ENCODE data around the gene XPO6.

Gene XPO6

GRCh38 chr16:28151180-28151579, 60.6 kb downstream of the XPO6 start:
- TF ChIP-seq CTCF (IDR thresholded peaks at IDR 0.05; ENCODE audit: low read depth, low read length), result no peak
- H3K4me3 ChIP-seq (ENCODE audit: low read depth, low read length), result no peak overlapping the region

GRCh38 chr16:28149011-28149888, 62.5 kb downstream of the XPO6 start:
- TF ChIP-seq CTCF (IDR thresholded peaks at IDR 0.05; ENCODE audit: low read depth, low read length), result no peak
- no peak overlapping the region for H3K4me3 ChIP-seq (ENCODE audit: low read depth, low read length)

GRCh38 chr16:28146536-28146935, 65.2 kb downstream of the XPO6 start:
- no peak for TF ChIP-seq CTCF (IDR thresholded peaks at IDR 0.05; ENCODE audit: low read depth, low read length)

GRCh38 chr16:28145796-28146195, 66.0 kb downstream of the XPO6 start:
- no peak overlapping the region for H3K4me3 ChIP-seq (ENCODE audit: low read depth, low read length)
- no peak for TF ChIP-seq CTCF (IDR thresholded peaks at IDR 0.05; ENCODE audit: low read depth, low read length)

More at GRCh38 chr16:28146536-28146935, 65.2 kb downstream of the XPO6 start:
- no peak overlapping the region for H3K4me3 ChIP-seq (ENCODE audit: low read depth, low read length)

GRCh38 chr16:28140788-28141618, 70.8 kb downstream of the XPO6 start:
- TF ChIP-seq CTCF (IDR thresholded peaks at IDR 0.05; ENCODE audit: low read depth, low read length), result no peak
- H3K4me3 ChIP-seq (ENCODE audit: low read depth, low read length), result no peak overlapping the region

GRCh38 chr16:28139530-28139929, 72.2 kb downstream of the XPO6 start:
- H3K4me3 ChIP-seq (ENCODE audit: low read depth, low read length), result no peak overlapping the region
- no peak for TF ChIP-seq CTCF (IDR thresholded peaks at IDR 0.05; ENCODE audit: low read depth, low read length)

All from WI38 (cell line).